Hepatic stellate cell (primary cell): ENCODE data around the gene TTC21A.

ENCODE experiments used
- DNase-seq: peaks from one replicate; pipeline ENCODE4 v3.0.0; 2011; ENCODE audit warnings: low spot score

The TTC21A gene

DNA sequence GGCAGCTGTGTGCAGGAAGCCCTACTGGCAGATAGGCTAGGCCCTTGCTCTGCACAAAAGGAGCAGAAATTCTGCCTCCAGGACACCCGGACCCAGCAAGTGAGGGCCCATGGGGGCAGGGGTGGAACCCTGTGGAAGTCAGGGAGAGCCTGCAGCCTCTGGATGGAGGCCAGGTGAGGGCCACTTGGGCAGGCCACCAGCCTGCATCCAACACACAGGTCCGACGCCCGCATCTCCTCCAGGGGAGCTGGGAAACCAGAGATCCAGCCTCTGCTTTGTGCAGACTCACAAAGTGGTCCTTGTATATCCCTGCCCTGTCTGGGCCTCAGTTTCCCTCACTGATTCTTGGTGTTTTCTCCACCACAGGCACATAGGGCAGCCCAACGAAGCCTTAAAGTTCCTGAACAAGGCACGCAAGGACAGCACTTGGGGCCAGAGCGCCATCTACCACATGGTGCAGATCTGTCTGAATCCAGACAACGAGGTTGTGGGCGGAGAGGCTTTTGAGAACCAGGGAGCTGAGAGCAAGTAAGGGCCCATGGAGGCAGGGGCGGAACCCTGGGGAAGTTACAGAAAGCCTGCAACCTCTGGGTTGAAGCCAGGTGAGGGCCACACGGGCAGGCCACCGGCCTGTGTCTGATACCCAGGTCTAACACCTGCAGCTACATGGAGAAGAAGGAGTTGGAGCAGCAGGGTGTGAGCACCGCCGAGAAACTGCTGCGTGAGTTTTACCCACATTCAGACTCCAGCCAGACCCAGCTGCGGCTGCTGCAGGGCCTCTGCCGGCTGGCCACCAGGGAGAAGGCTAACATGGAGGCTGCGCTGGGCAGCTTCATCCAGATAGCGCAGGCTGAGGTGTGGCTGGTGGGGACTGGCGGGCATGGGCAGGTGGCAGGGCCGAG is 29.3 kb downstream of the TTC21A start:
- DNase-seq: no peak

GRCh38 chr3:39137435-39137936 is 30.0 kb downstream of the TTC21A start:
- no peak for DNase-seq

- no peak for DNase-seq
Observed at GRCh38 chr3:39137991-39138803, 30.7 kb downstream of the TTC21A start.

DNA sequence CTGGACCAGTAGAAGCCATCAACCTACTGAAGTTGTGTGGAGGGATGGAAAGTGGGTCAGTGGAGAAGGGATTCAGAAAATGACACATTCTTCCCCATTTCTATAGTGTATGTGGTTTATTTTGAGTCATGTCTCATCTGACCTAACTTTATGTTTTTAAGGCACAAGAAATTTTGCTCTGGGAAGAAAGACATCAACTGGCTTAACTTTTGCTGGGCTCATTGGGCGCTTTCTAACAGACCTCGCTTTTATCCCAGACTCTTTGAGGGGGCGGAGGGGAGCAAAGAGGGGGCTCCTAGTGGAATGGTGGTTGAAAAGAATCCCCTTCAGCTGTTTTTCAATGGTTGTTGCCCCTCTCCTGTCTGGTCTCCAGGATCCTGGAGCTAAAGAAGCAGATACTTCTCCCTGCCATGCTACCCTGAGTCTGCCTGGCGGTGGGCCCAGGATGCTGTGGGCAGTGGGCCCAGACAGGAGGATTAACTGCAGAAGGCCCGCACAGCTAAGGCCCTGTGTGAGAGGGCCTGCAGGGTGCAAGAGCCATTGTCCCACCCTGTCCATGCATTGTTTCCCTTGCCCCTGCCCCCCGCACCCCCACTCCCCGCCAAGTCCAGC is 31.4 kb downstream of the TTC21A start:
- DNase-seq: no peak

- DNase-seq: no peak
Observed at GRCh38 chr3:39139442-39139841, 32.0 kb downstream of the TTC21A start.

DNA sequence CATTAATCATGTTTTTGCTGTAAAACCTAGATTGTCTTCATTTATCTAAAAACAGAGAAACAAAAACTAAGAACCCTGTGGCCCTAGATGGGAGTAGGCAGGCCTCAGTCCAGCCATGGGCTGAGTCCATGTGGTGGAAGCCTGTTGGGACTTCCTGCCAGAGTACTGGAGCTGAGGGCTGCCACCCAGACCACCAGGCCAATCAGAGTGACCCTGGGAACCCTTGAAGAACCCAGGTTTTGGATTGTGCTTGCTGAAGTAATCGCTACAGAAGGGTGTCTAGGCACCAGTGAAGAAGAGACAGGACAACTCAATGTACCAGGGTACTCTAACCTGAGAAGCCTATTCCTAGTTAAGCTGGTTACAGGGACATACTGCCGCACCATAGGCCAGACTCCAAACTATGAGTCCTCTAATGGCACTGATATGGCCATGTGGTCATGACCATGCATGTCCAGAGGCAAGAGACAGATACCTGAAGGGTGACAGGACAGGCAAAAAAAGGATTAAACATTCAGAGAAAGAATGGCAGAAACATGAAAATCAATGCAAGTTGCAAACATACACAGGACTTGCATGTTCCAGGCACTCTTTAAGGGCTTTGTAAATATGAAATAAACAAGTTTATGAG is 33.0 kb downstream of the TTC21A start:
- DNase-seq: no peak

- DNase-seq: peak; percentile 65
Observed at GRCh38 chr3:39141171-39141995, 33.9 kb downstream of the TTC21A start.

GRCh38 chr3:39142067-39142466 is 34.6 kb downstream of the TTC21A start:
- DNase-seq: no peak

GRCh38 chr3:39143051-39143885 is 35.8 kb downstream of the TTC21A start:
- DNase-seq: no peak

GRCh38 chr3:39144095-39144747 is 36.7 kb downstream of the TTC21A start:
- no peak for DNase-seq

- no peak for DNase-seq
Observed at GRCh38 chr3:39144748-39145380, 37.4 kb downstream of the TTC21A start.

DNA sequence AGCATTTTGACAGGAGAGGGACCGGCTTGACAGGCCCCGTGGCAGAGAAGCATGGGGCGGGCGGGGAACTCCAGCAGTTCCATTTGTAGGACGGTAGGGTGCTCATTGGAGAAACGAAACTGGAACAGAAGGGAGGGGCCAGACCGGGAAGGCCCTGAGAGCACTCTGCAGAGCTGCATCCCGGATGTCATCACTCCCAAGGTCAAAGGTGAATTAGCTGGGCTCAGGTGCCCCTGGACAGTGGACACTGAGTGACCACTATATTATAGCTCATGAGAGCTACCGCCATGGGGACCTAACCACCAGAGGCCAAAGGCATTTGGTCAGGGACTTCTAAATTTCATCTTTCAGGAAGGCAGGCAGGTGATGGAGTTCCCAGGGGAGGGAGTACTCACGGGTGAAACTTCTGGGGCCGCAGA is 38.6 kb downstream of the TTC21A start:
- DNase-seq: peak; percentile 67

DNA sequence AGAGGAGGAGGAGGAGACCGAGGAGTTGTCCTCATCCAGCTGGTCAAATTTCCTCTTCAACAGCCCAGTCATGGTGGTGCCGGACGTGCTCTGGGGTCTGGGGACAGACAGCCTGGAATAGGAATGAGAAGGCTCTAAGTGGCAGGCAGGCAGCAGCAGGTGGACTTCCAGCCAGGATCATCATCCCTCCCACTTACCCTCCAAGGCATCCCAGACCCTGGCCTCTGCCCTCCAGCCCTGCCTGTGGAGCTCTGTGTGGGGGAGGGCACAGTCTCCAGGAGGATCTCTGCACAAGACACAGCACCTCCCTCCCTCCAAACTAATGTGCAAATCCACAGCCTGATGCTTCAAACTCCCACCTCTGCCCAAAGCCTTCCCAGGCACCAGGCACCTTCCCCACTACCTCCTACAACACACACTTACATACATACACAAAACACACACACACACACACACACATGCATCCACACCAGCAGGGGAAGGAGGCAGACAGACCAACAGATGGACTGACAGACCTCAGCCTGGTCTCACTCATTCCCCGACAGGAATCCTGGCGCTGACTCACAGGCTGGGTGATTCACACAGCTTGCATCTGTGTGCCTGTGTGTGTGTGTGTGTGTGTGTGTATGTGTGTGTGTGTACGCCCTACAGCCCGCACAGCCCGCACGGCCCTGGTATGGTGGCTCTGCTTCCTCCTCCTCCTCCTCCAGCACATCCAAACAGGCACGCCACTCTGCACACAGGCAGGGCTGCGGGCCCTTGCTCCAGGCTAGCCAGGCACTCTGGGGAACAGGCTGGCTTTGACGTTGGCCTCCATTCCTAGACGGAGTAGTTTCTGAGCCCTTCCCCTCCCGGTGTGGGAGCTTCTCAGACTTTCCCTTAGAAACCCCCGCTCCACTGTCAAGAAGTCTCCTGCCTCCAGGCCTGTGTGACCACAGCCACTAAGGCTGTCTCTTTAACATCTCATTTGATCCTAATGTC is 39.4 kb downstream of the TTC21A start:
- peak; percentile 93 for DNase-seq

DNA sequence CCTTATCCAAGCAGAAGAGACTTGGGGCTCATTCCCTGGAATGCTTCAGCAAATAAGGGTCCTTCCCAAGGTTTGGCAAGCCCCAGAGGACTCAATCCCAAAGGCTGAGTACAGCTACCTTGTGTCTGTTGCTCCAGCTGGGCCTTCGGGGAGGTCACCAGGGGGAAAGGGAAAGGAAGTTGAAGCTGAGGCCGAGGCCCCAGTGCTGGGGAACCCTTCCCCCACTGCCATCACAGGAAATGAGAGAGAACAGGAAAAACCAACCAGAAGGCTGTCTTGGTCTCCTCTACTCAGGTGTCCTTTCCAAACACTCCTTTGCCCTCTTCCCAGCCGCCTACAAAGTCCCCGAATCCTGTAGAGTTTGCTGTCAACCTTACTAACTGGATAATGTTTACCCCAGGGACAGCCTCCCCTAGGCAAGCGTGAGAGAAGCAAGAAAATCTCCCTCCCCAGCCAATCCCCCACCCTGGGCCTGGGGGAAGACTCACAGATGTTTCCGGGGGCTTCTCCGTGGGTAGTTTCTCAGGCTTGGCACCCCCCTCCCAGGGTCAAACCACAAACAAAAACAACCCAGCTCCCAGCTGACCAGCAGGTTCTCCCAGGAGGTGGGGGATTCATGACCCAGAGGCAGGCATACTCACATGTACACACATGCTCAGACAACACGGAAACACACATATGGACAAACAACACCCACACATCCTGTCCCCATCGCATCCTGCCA is 40.4 kb downstream of the TTC21A start:
- no peak for DNase-seq

GRCh38 chr3:39148435-39149058 is 41.1 kb downstream of the TTC21A start:
- DNase-seq: no peak

- no peak for DNase-seq
Observed at GRCh38 chr3:39149059-39149455, 41.6 kb downstream of the TTC21A start.
